SIG-M5 (cell line): ENCODE data around the gene C10orf67.
"Not testable (repeated sequence)": the region's sequence is repeated elsewhere in the genome, so short reads cannot be mapped to it uniquely, and the experiment has no call there.

ENCODE experiments used
- DNase-seq: peaks from one replicate; lab custom pipeline; 2025; lab: John Stamatoyannopoulos, UW

C10orf67 gene

GRCh38 chr10:23263441-23264164 lies 81.0 kb downstream of the C10orf67 start:
- no peak for DNase-seq

DNA sequence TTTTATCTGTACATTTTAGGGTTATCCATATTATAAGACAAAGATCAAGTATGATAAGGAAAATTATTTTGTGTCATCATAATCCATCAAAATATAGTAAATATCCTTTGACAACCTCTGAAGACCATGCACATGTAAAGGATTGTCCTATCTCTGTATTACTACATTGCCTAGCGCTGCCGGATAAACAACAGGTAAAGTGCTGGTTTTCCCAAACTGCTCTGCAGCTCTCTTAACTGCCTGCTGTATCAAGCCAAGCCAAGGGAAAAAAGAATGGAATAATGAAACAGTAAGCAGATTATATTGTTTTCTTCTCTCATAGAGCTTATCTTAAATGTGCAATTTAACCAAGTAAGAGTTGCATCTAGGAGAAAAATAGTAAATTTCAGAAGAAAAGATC lies 81.7 kb downstream of the C10orf67 start:
- DNase-seq: no peak

DNA sequence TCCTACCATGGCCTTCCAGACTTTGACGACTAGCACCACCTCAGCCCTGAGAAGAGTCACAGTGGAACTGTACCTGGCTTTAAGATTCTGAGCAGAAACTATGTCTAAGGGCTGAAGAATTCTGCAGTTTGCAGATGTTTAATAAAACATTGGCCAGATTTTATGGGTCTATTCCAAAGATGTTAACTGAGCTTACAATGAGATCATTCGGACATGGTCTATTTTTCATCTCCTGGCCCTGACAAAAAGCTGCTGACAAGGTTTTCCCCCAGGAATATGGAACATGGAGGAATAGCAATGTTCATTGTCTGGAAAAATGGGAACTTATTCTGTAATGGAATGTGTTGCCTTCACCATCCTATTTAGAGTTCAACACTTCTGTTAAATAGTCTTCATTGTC lies 86.1 kb downstream of the C10orf67 start:
- no peak for DNase-seq

GRCh38 chr10:23253780-23254179 lies 90.8 kb downstream of the C10orf67 start:
- no peak for DNase-seq

- not testable (repeated sequence) for DNase-seq
These were observed 91.7 kb downstream of the C10orf67 start for GRCh38 chr10:23252859-23253258.

DNA sequence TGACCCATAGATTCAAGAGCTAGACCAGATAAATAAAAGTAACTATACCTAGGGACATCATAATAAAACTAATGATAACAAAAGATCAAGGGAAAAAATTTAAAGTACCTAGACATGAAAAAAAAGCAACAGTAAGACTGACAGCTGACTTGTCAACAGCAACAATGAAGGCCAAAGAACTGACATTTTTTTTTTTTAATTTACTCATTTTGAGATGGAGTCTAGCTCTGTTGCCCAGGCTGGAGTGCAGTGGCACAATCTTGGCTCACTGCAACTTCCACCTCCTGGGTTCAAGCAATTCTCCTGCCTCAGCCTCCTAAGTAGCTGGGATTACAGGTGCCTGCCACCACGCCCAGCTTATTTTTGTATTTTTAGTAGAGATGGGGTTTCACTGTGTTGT lies 102.8 kb downstream of the C10orf67 start:
- not testable (repeated sequence) for DNase-seq

GRCh38 chr10:23238015-23238414 lies 106.6 kb downstream of the C10orf67 start:
- DNase-seq: no peak

GRCh38 chr10:23230582-23230981 lies 114.0 kb downstream of the C10orf67 start:
- DNase-seq: no peak

- no peak for DNase-seq
These were observed 127.1 kb downstream of the C10orf67 start for GRCh38 chr10:23217471-23217870.

DNA sequence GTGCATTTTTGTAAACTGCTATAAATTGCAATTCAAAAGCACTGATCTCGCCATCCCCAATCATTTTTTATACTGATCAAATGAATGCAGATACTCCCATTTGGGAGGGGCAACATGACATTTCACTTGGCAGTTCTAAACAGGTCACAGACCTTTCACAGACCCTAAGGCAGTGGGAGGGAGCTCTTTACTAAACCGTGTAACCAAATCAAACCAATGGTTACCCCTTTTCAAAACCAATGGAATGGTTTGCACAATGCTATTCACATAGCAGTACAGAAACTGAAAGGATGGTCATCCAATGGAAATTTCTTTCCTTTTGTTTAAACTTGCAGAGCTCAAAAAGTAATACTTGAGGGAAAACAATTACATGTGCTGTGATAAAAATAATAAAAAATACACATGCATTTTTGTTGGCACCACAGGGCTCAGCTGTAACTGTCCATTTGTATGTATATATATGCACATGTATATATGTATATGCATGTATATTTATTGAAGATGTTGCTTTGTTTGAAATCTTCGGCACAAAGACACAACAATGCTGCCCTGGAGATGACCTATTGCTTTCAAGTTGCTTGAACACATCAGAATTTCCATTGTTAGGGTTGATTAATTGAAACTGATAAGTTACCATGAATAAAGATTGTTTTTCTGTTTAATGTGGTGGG lies 138.5 kb downstream of the C10orf67 start:
- no peak for DNase-seq

- DNase-seq: no peak
These were observed 139.8 kb downstream of the C10orf67 start for GRCh38 chr10:23204773-23205172.

- no peak for DNase-seq
These were observed 140.9 kb downstream of the C10orf67 start for GRCh38 chr10:23203369-23204325.

GRCh38 chr10:23202779-23203178 lies 141.8 kb downstream of the C10orf67 start:
- no peak for DNase-seq

DNA sequence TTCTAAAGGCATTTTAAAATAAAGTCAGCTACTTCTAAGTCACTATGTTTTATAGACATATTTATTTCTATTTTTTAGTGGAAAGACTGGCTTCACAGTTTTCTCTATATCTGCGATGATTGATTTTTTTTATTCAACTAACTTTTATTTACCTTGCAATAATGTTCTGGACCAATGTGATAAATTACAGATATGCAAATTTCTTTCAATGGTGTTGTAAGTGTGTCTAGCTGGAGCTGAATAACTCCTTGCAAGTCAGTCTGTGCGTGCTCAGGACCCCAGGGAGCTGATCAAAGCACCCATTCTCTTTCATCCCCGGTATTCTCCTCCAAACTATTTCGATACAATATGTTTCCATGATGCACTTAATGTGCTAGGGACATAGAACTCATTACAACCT lies 142.8 kb downstream of the C10orf67 start:
- DNase-seq: no peak

- no peak for DNase-seq
These were observed 143.5 kb downstream of the C10orf67 start for GRCh38 chr10:23200997-23201652.

DNA sequence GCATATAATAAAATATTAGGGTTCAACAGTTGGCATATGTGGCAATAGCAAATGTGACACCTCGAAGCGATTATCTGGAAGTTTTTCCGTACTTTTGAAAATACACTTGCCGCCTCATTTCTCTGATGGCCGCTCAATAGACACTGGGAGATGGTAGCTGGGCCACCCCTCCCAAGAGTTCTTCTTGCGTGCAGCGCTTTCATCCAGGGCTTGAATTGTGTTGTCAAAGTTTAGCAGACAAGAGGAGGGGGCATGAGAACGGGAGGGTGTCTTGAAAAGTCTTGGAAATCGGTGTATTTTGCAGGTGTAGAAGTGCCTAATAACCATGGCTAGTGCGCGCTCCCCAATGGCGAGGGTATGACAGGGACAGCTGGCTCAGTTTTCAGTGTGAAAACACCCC lies 144.0 kb downstream of the C10orf67 start:
- DNase-seq: no peak

DNA sequence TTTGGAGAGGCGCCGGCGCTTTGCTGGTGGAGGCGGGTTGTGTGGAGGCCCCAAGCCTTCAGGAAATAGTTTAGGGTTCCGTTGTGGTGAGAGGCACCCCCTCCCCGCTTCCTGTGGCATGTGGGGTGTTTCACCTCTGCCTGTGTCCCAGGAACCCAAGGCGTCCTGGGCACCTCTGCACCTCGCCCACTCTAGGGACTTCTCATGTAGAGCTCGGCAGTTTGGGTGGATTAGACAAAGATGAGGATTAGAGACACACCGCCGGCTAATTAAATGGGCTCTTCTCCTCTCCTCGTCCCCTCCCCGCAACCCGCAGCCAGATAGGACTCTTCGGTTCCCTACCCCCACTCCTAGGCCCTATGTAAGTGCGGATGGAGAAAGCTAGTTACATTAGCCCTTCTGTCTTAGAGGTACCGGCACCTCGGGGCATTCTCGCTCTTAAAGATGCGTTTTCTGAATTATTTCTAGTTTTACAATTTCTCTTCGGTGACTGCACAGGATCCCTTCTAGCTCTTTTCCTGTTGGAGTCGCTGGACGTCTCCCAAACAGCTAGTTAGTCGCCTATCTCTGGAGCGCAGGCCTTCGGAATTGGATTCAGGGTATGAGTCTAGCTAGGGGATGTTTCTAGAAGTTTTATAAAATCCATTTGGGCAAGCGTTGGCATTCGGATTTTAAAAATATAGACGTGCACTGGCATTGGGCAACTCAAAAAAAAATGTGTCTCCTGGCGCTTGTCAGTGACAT lies 144.7 kb downstream of the C10orf67 start:
- DNase-seq: no peak

DNA sequence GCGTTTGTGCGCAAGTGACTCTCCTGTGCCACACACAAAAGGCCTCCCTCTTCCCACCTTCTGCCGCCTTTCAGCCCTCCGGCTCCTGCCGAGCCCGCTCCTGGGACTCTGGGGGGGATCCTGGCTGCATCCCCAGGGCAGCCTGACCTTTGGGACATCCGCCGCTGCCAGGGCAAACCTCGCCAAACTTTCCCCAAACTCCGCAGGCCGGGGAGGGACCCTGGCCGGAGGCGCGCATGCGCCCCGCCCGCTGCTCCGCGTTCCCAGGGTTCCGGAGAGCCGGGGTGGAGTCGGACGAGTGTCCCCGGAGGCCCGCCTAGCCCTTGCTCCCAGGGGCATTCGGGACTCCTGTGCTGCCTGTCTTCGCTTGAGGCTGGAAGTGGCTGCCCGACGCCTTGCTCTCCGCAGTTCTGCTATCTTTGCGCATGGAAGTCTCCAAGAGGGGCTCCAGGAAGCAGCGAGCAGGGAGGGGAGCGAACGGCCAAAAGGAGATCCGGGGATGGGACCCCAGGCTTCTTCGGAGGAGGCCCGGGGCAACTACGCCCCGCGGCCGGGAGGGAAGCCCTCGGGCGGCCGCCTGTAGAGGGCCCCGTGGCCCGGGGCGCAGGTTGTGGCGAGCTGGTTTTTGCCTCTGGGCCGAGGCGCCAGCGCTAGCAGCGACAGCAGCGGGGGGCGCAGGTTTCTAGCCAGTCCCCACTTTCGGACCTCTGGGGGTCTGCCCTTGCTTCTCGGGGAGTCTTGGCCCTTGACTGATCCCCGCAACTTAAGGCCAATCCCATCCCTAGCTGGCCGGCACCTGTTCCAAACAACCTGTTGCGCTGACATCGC lies 145.4 kb downstream of the C10orf67 start:
- DNase-seq: no peak

- no peak for DNase-seq
These were observed 146.0 kb downstream of the C10orf67 start for GRCh38 chr10:23198610-23198939.

DNA sequence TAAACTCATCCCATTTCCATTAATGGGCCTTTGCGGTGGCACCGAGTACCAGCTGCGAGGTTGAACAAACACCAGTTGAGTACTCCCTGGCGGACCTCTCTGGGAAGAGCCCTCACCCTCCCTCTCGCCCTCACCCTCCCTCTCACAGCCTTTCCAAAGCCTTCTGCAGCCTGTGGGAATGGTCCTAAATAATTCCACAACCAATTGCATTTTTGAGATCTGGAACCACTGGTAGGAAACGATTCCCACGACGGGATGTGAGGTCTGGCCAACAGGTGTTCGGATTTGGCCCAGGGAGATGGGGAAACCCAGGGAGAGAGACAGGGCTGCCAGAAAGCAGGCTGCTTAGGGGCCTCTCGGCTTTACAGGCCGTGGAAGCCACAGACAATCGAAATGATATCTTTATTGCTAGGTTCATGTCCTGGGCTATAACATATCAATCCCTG lies 147.2 kb downstream of the C10orf67 start:
- DNase-seq: no peak
